AG04450 (cell line): ENCODE results near the gene SS18. TPM values are rescaled to one million over a fixed set of nuclear protein-coding genes. Genes with fewer than 3 reads are reported as not detected.

Source experiments
- CTCF ChIA-PET: fragments of 300-600, 350-600 bp; formaldehyde crosslinking; extraction: SDS; loops from one replicate; lab custom pipeline; 2022; ENCODE audit warnings: antibody characterized with exemption, inconsistent platforms; lab: Charles Lee
- POLR2A ChIA-PET: fragments of 350-600 bp; formaldehyde crosslinking; extraction: SDS; loops from one replicate; lab custom pipeline; 2021; ENCODE audit warnings: antibody characterized with exemption, inconsistent platforms; lab: Yijun Ruan, JAX
- DNase-seq: peaks from one replicate; pipeline ENCODE4 v3.0.0-alpha.2; 2011; ENCODE audit warnings: low read depth, low spot score
- H3K27ac ChIP-seq: one replicate; pipeline ENCODE4 v1.5.1; 2012; ENCODE audit warnings: low read depth, low read length, control low read depth
- H3K27me3 ChIP-seq: one replicate; pipeline ENCODE4 v1.6.0; 2012; ENCODE audit warnings: low read length; ENCODE audit not compliant: control insufficient read depth, insufficient read depth
- H3K4me3 ChIP-seq: 2 replicates; pipeline ENCODE4 v1.5.1; 2011; ENCODE audit warnings: mild to moderate bottlenecking, low read depth, low read length, control low read depth
- H3K9me3 ChIP-seq: 2 replicates; pipeline ENCODE4 v1.5.1; 2012; ENCODE audit warnings: low read length; ENCODE audit not compliant: control insufficient read depth, insufficient read depth
- CTCF ChIP-seq: IDR thresholded peaks from 2 replicates; pipeline ENCODE4 v1.5.1; 2011; ENCODE audit warnings: low read depth, low read length, control low read depth, inconsistent platforms
- polyA plus RNA-seq: library from polyadenylated mRNA; depleted of rRNA; stranded (reverse); fragments of >200 nt; gene quantifications from 2 replicates; pipeline ENCODE4 v1.2.3, GENCODE V29; 2011

SS18 gene
- polyA plus RNA-seq, 1 experiment: 126 TPM

GRCh38 chr18:26040051-26040656, 50.3 kb downstream of the SS18 start:
- POLR2A ChIA-PET: interaction anchor here (0.6 kb wide), 1 partner anchor 24 kb away, joined by 4 read pairs; no protein-coding TSS in a partner anchor
- no peak for TF ChIP-seq CTCF

GRCh38 chr18:26039203-26039602, 51.2 kb downstream of the SS18 start:
- Histone ChIP-seq H3K27ac (no peak overlapping the region), H3K4me3 (no peak overlapping the region), H3K9me3 (no peaks in the 10 kb centered on the region), H3K27me3 (no peaks in the 10 kb centered on the region)
- DNase-seq: no peak
- POLR2A ChIA-PET: no interaction called here
- CTCF ChIA-PET: interaction anchor here (0.7 kb wide), 1 partner anchor 15 kb away, joined by 6 read pairs; no protein-coding TSS in a partner anchor
- no peak for TF ChIP-seq CTCF

More at GRCh38 chr18:26040051-26040656, 50.3 kb downstream of the SS18 start:
- DNase-seq: no peak
- H3K27me3 ChIP-seq: no peaks in the 10 kb centered on the region
- H3K27ac ChIP-seq: no peak overlapping the region
- no peaks in the 10 kb centered on the region for H3K9me3 ChIP-seq
- no peak overlapping the region for H3K4me3 ChIP-seq
- CTCF ChIA-PET: no interaction called here

GRCh38 chr18:26036635-26037034, 53.8 kb downstream of the SS18 start:
- ChIA-PET CTCF (no interaction called here), POLR2A (no interaction called here)
- Histone ChIP-seq H3K4me3 (no peak overlapping the region), H3K27me3 (no peaks in the 10 kb centered on the region), H3K9me3 (no peaks in the 10 kb centered on the region), H3K27ac (no peak overlapping the region)
- DNase-seq: no peak
- TF ChIP-seq CTCF: no peak

GRCh38 chr18:26034850-26035497, 55.4 kb downstream of the SS18 start:
- ChIA-PET POLR2A (no interaction called here), CTCF (interaction anchor here (0.5 kb wide), 1 partner anchor 46 kb away, joined by 5 read pairs; no protein-coding TSS in a partner anchor)
- TF ChIP-seq CTCF: no peak
- Histone ChIP-seq H3K9me3 (no peaks in the 10 kb centered on the region), H3K27me3 (no peaks in the 10 kb centered on the region), H3K27ac (no peak overlapping the region), H3K4me3 (no peak overlapping the region)
- no peak for DNase-seq

GRCh38 chr18:26022585-26022984, 67.8 kb downstream of the SS18 start:
- no peak overlapping the region for H3K27ac ChIP-seq
- H3K9me3 ChIP-seq: no peaks in the 10 kb centered on the region
- DNase-seq: no peak
- TF ChIP-seq CTCF: no peak
- no peaks in the 10 kb centered on the region for H3K27me3 ChIP-seq
- POLR2A ChIA-PET: no interaction called here
- H3K4me3 ChIP-seq: no peak overlapping the region
- CTCF ChIA-PET: no interaction called here
